SK-N-MC (cell line): ENCODE data around the gene ANKRD33.

Experiments used
- EZH2 ChIP-seq: fragments of 200-600 bp; sonication (generic); IDR thresholded peaks from one replicate; pipeline ENCODE4 v1.6.1; 2017; ENCODE audit warnings: antibody characterized with exemption
- POLR2AphosphoS5 ChIP-seq: IDR thresholded peaks from 2 replicates; pipeline ENCODE4 v1.6.1; 2012; ENCODE audit warnings: mild to moderate bottlenecking, low read depth, low read length, borderline replicate concordance

GRCh38 chr12:51898506-51898905, 10.6 kb downstream of the ANKRD33 start:
- TF ChIP-seq POLR2AphosphoS5 (no peak), EZH2 (no peak)
